Activated naive CD8-positive, alpha-beta T cell treated with anti-CD3 and anti-CD28 coated beads, Interleukin-2, amount 10 ng/mL, durations not matched to agents 7 days and 5 days (primary cell): ENCODE data around the gene SP4. TPM values are rescaled to one million over a fixed set of nuclear protein-coding genes. Genes with fewer than 3 reads are reported as not detected.
A peak's percentile ranks its signal among the peaks of the same experiment; 100 is the strongest.

ENCODE experiments used
- ATAC-seq: fragments of 150-1000 bp; cut with Tn5 transposase; one replicate; pipeline ENCODE4 v1.10.0; 2021; ENCODE audit warnings: low read depth, moderate library complexity
- POLR2A ChIA-PET: fragments of 350-600 bp; sonication (Branson Sonifier 250); formaldehyde crosslinking; loops from one replicate; lab custom pipeline; 2021; ENCODE audit warnings: antibody characterized with exemption; lab: Charles Lee
- DNase-seq: peaks from one replicate; pipeline ENCODE4 v3.0.0; 2021
- H3K27ac Mint-ChIP-seq: one replicate; pipeline ENCODE4 v1.8.0; 2022; ENCODE audit warnings: mild to moderate bottlenecking, mixed read lengths
- H3K27me3 Mint-ChIP-seq: one replicate; pipeline ENCODE4 v1.8.0; 2022; ENCODE audit warnings: mild to moderate bottlenecking, moderate library complexity, mixed read lengths
- H3K36me3 Mint-ChIP-seq: one replicate; pipeline ENCODE4 v1.8.0; 2021; ENCODE audit warnings: mild to moderate bottlenecking, mixed read lengths
- H3K4me1 Mint-ChIP-seq: one replicate; pipeline ENCODE4 v1.8.0; 2021; ENCODE audit warnings: mixed read lengths
- H3K4me3 Mint-ChIP-seq: one replicate; pipeline ENCODE4 v1.8.0; 2022; ENCODE audit warnings: mild to moderate bottlenecking, moderate library complexity, mixed read lengths
- H3K9me3 Mint-ChIP-seq: one replicate; pipeline ENCODE4 v1.8.0; 2021; ENCODE audit warnings: mixed read lengths
- total RNA-seq, 2 experiments: library from RNA; stranded (reverse); gene quantifications; one replicate each; pipeline ENCODE4 v1.2.3, GENCODE V29; 2021

The SP4 gene
- total RNA-seq, 2 experiments from 2014 or later: 39.6 to 42.4 TPM

DNA sequence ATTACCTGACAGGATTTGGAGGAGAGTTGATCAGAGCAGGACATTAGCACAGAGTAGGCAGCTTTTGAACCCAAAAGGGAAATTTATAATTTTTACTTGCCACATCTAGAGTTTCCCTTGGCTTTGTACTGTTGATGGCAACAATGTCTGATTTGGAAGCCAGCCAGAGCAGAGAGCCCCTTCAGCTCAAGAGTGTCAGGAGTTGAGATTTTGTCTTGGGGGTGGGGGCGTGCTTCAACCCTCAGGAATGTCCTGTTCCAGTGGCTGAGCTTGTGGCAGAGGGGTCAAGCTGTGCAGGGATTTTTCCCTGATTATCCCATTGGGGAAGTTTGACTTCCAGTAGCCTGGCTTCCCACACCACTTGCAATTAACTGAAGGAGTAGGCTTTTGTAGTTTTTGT, 27.0 kb downstream of the SP4 start:
- ATAC-seq: no peak
- peaks cover 11% of the 10 kb centered on the region for H3K4me1 Mint-ChIP-seq
- POLR2A ChIA-PET: no interaction called here
- peaks cover 83% of the 10 kb centered on the region for H3K36me3 Mint-ChIP-seq
- H3K27ac Mint-ChIP-seq: no peak overlapping the region
- no peak overlapping the region for H3K4me3 Mint-ChIP-seq
- H3K9me3 Mint-ChIP-seq: peaks cover 34% of the 10 kb centered on the region
- no peaks in the 10 kb centered on the region for H3K27me3 Mint-ChIP-seq
- DNase-seq: no peak

DNA sequence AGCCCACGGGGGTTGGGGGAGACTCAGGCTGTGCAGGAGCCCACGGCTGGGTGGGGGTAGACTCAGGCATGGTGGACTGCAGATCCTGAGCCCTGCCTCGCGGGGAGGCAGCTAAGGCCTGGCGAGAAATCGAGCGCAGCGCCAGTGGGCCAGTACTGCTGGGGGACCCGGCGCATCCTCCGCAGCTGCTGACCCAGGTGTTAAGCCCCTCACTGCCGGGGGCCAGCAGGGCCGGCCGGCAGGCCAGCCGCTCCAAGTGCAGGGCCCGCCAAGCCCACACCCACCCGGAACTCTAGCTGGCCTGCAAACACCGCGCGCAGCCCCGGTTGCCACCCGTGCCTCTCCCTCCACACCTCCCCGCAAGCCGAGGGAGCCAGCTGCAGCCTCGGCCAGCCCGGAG, 33.4 kb downstream of the SP4 start:
- H3K36me3 Mint-ChIP-seq: peaks cover 68% of the 10 kb centered on the region
- H3K27ac Mint-ChIP-seq: no peak overlapping the region
- H3K9me3 Mint-ChIP-seq: peaks cover 10% of the 10 kb centered on the region
- ATAC-seq (no peak), DNase-seq (no peak)
- H3K4me3 Mint-ChIP-seq: no peak overlapping the region
- POLR2A ChIA-PET: no interaction called here
- H3K27me3 Mint-ChIP-seq: no peaks in the 10 kb centered on the region
- peaks cover 14% of the 10 kb centered on the region for H3K4me1 Mint-ChIP-seq

DNA sequence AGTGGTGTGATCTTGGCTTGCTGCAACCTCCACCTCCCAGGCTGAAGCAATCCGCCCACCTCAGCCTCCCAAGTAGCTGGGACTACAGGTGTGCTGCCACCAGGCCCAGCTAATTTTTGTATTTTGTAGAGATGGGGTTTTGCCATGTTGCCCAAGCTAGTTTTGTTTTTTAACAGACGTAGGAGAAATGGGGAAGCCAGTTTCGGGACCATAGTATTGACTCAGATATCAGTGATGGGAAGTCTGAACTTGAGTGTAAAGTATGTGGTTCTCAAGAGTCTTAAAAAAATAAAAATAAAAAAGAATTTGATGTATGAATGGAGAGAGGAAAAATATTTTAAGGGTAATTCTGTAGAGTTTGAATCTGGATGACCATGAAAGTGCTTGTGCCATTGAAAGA, 34.2 kb downstream of the SP4 start:
- Mint-ChIP-seq H3K27me3 (no peaks in the 10 kb centered on the region), H3K9me3 (peaks cover 10% of the 10 kb centered on the region), H3K4me3 (no peak overlapping the region), H3K36me3 (peaks cover 70% of the 10 kb centered on the region), H3K4me1 (peaks cover 14% of the 10 kb centered on the region), H3K27ac (peak overlapping the region; percentile 74)
- no peak for ATAC-seq
- no peak for DNase-seq
- POLR2A ChIA-PET: no interaction called here

DNA sequence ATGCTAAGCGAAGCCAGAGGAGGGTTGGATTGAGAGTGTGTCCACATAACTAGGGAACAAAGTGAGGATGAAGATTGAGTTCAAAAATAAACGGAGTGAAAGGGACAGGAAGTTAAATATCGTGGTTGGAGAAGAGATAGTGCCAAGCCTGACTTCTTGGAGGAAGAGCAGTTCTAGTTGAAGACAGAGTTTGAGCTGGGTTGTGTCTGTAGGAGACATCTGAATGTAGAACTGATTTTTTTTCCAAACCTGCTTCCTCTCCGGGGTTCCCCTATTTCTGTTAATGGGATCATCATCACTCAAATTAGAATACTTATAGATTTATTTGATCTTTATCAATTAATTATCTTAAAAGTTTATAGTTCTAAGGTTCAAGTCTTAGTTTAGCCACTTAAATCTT, 35.6 kb downstream of the SP4 start:
- no peak for ATAC-seq

DNA sequence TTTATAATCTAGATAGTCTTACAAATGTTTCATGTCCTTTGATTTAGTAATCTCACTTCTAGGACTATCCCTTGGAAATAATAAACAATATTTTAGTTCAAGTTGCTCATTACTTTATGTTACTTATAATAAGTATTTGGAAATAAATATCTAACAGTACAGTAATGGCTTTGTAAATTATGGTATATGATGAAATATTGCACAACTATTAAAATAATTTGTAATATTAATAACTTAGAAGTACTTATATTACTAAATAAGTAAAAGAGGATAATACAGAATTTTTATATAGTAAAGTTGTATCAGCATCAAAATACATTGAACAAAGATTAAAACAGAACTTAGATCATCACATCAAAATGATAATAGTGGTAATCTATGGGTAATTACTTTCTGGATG, 41.1 kb downstream of the SP4 start:
- no peak overlapping the region for H3K4me3 Mint-ChIP-seq
- no peak for DNase-seq
- H3K4me1 Mint-ChIP-seq: peaks cover 4% of the 10 kb centered on the region
- H3K36me3 Mint-ChIP-seq: peaks cover 58% of the 10 kb centered on the region
- peaks cover 3% of the 10 kb centered on the region for H3K9me3 Mint-ChIP-seq
- POLR2A ChIA-PET: no interaction called here
- ATAC-seq: no peak
- no peaks in the 10 kb centered on the region for H3K27me3 Mint-ChIP-seq
- no peak overlapping the region for H3K27ac Mint-ChIP-seq

More for the DNA sequence above, 35.6 kb downstream of the SP4 start:
- no peak for DNase-seq
- peak overlapping the region; percentile 69 for H3K27ac Mint-ChIP-seq
- no peak overlapping the region for H3K4me3 Mint-ChIP-seq
- peaks cover 10% of the 10 kb centered on the region for H3K9me3 Mint-ChIP-seq
- H3K27me3 Mint-ChIP-seq: no peaks in the 10 kb centered on the region
- H3K4me1 Mint-ChIP-seq: peaks cover 16% of the 10 kb centered on the region
- POLR2A ChIA-PET: no interaction called here
- H3K36me3 Mint-ChIP-seq: peaks cover 70% of the 10 kb centered on the region

DNA sequence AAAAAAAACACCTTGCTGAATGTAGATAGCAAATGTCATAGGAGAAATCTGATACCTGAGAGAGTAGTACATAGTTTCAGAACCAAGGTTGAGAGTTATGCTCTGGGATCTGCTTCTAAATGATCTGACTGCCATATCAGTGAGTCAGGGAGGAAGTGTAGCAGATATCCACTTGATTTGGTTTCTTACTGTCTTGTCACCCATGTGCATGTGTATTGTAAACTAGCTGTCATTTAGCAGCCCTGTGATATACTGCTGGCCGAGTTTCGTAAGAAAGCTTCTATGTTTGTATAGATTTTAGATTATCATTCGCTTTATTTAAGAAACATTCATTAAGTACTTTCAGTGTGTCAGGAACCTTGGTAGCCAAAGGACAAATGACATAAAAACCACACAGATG, 42.0 kb downstream of the SP4 start:
- Mint-ChIP-seq H3K27ac (no peak overlapping the region), H3K4me3 (no peak overlapping the region), H3K9me3 (peaks cover 3% of the 10 kb centered on the region), H3K27me3 (no peaks in the 10 kb centered on the region), H3K4me1 (peaks cover 4% of the 10 kb centered on the region), H3K36me3 (peaks cover 57% of the 10 kb centered on the region)
- ATAC-seq: no peak
- POLR2A ChIA-PET: no interaction called here
- DNase-seq: no peak

DNA sequence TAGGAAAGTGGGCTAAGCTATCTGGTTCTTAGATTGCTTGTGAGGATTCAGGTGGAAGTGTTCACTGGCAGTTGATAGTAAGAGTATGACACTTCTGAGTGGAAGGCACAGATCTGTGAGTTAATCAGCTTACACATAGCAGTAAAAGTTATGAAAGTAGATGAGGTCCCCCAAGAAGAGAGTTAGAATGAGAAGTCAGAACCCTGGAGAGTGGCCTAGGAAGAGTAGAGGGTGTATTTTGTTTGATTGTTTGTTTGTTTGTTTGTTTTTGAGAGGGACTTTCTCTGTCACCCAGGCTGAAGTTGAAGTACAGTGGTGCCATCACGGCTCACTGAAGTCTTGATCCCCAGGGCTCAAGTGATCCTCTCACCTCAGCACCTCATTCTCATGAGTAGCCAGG, 44.1 kb downstream of the SP4 start:
- no peaks in the 10 kb centered on the region for H3K27me3 Mint-ChIP-seq
- H3K4me3 Mint-ChIP-seq: no peak overlapping the region
- DNase-seq (no peak), ATAC-seq (no peak)
- POLR2A ChIA-PET: no interaction called here
- H3K27ac Mint-ChIP-seq: no peak overlapping the region
- peaks cover 3% of the 10 kb centered on the region for H3K9me3 Mint-ChIP-seq
- H3K4me1 Mint-ChIP-seq: peaks cover 4% of the 10 kb centered on the region
- peaks cover 44% of the 10 kb centered on the region for H3K36me3 Mint-ChIP-seq

DNA sequence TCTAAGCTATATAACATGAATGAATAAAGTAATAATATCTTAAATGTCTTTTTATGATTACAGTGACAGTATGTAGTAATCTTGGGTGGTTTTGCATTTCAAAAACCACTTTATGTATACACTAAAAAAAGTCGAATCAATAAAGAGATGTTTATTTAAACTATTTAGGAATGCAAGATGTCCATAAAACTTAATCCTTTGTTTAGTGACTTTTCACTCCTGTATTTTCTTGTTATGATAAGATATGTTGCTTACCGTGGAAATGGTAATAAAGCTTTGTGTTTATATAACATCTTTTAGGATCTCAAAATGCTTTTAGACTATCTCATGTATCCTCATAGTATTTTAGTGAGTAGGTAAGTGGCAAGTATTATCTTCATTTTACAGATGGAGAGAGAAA, 48.5 kb downstream of the SP4 start:
- no peak overlapping the region for H3K27ac Mint-ChIP-seq
- POLR2A ChIA-PET: no interaction called here
- peaks cover 3% of the 10 kb centered on the region for H3K9me3 Mint-ChIP-seq
- H3K4me1 Mint-ChIP-seq: peaks cover 6% of the 10 kb centered on the region
- DNase-seq: no peak
- no peaks in the 10 kb centered on the region for H3K27me3 Mint-ChIP-seq
- ATAC-seq: no peak
- peaks cover 62% of the 10 kb centered on the region for H3K36me3 Mint-ChIP-seq
- H3K4me3 Mint-ChIP-seq: no peak overlapping the region

DNA sequence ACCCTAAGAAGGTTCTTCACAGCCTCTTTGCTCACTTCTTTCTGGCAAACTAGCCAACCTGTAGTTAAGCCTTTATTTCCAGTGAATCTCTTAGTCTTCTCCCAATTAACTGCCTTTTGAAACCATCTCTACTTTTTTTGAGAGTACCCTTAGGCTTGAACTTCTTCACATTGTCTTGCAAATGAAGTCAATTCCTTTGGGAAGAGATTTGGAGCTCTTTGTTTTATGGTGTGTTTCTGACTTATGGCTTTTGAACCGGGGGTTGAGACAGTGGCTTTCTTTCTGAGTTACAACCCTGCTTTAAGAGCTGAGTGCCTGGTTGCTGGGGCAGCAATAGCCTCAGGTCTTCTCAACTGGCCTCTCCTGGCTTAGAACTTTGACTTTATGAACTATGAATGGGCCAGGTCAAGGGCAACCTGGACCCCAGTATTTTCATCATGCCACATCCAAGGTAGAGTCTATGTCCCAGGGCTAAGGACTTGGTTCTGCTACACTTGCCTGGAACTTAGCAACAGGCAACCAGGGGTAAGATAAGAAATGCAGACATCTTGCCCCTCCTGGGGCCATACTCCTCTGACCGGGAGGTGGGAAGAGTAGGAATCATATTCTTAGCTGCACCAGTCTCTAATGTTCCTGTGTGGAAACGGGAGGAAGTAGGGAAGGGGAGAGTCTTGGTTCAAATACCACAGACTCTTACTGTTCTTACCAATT, 53.0 kb downstream of the SP4 start:
- no peak overlapping the region for H3K27ac Mint-ChIP-seq
- peaks cover 4% of the 10 kb centered on the region for H3K4me1 Mint-ChIP-seq
- no peak for ATAC-seq
- no peak overlapping the region for H3K4me3 Mint-ChIP-seq
- POLR2A ChIA-PET: no interaction called here
- peaks cover 1% of the 10 kb centered on the region for H3K9me3 Mint-ChIP-seq
- H3K27me3 Mint-ChIP-seq: no peaks in the 10 kb centered on the region
- peaks cover 65% of the 10 kb centered on the region for H3K36me3 Mint-ChIP-seq
- no peak for DNase-seq

DNA sequence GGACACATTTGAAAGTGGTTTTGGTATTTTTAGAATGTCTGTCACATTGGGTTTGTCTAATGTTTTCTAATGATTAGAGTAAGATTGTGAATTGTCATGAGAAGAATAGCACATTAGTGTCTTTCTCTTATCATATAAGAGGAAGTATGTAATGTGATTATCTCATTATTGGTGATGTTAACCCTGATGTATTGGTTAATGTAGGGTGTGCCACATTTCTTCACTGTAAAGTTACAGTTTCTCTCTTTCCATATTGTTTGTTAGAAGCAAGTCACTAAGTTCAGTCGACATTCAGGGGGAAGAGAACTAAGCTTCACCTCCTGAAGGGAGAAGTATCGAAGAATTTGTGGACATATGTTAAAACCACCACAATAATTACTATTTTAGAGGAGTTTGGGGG, 58.6 kb downstream of the SP4 start:
- no peak overlapping the region for H3K4me3 Mint-ChIP-seq
- no peak overlapping the region for H3K27ac Mint-ChIP-seq
- DNase-seq (no peak), ATAC-seq (no peak)
- H3K4me1 Mint-ChIP-seq: peaks cover 9% of the 10 kb centered on the region
- H3K36me3 Mint-ChIP-seq: peaks cover 69% of the 10 kb centered on the region
- POLR2A ChIA-PET: no interaction called here
- peaks cover 11% of the 10 kb centered on the region for H3K9me3 Mint-ChIP-seq
- H3K27me3 Mint-ChIP-seq: no peaks in the 10 kb centered on the region

DNA sequence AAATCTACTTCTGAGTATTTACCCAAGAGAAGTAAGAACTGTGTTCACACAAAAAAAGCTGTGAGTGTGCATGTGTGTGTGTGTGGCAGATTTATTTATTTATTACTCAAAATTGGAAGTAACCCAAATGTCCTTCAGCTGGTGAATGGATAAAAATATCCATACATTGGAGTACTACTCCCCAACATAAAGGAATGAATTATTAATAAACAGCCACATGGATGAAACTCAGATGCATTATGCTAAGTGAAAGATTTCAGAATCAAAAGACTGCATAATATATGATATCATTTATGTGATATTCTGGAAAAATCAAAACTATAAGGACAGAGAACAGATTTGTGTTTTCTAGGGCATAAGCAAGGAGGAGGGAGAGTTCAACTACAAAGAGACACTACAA, 67.8 kb downstream of the SP4 start:
- Mint-ChIP-seq H3K9me3 (peaks cover 39% of the 10 kb centered on the region), H3K27ac (no peak overlapping the region), H3K4me1 (peaks cover 1% of the 10 kb centered on the region), H3K27me3 (no peaks in the 10 kb centered on the region), H3K36me3 (peaks cover 66% of the 10 kb centered on the region), H3K4me3 (no peak overlapping the region)
- no peak for DNase-seq
- POLR2A ChIA-PET: no interaction called here
- no peak for ATAC-seq

DNA sequence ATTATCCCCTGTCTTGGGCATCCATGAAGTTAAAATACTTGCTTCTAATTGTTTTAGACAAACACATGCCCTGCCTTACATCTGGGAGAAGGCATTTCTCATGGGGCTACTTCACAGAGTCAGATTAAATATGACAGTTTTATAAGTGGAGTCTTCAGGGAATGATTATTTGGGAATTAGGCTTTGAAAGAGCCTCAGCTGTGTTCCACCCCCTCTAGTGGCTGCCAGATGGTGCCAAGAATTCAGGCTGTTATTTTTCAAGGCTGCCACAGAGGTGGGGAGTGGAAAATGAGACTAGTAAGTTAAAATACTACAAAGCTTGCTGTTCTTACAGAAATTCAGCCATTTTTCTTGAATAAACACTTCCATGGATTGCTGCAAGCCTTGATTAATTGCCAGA, 69.2 kb downstream of the SP4 start:
- Mint-ChIP-seq H3K9me3 (peaks cover 35% of the 10 kb centered on the region), H3K4me1 (peaks cover 2% of the 10 kb centered on the region), H3K27me3 (no peaks in the 10 kb centered on the region), H3K27ac (no peak overlapping the region), H3K36me3 (peaks cover 68% of the 10 kb centered on the region), H3K4me3 (no peak overlapping the region)
- POLR2A ChIA-PET: no interaction called here
- ATAC-seq: no peak
- DNase-seq: no peak

DNA sequence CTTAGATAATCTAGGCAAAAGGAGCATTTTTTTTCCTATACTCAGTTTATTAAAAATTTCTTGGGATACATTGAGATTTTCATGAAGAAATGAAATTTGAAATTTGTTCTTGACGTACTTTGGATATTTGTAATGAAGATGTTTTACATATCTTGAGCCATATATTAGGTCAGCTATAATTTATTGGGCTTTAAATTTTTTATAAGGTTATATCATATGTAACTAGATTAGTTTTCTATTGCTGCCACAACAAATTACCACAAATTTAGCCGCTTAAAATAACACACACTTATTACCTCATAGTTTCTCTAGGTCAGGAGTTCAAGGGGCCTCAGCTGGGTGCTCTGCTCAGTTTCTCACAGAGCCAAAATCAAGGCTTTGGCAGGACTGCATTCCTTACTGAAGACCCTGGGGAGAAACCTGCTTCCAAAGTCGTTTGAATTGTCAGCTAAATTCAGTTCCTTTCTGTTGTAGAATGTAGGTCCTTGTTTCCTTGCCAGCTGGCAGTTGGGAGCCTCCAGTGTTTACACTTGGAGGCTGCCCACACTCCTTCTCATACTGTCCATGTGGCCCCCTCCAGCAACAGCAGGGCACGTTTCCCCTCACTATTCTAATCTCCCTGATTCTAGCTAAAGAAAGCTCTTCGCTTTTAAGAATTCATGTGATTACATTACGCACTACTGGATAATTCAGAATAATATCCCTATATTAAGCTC, 72.4 kb downstream of the SP4 start:
- Mint-ChIP-seq H3K4me1 (peaks cover 8% of the 10 kb centered on the region), H3K27ac (no peak overlapping the region), H3K4me3 (no peak overlapping the region), H3K27me3 (no peaks in the 10 kb centered on the region), H3K9me3 (peaks cover 22% of the 10 kb centered on the region), H3K36me3 (peaks cover 74% of the 10 kb centered on the region)
- DNase-seq (no peak), ATAC-seq (no peak)
- POLR2A ChIA-PET: no interaction called here

DNA sequence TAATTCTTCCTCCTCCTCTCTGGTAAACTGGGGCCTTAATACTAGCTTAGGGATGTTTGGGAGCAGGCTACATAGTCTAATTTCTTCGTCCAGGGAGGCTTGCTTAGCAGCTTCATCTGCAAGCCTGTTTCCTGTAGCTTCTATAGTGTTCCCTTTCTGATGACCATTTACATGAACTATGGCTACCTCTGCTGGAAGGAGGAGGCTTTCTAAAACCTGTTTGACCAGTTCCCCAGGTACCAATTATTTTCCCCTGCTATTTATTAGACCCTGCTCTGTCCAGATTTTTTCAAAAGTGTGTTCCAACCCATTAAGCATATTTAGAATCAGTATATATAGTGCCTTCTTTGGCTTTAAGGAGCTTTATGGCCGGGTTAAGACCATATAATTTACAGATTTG, 76.1 kb downstream of the SP4 start:
- peaks cover 23% of the 10 kb centered on the region for H3K9me3 Mint-ChIP-seq
- H3K27ac Mint-ChIP-seq: no peak overlapping the region
- no peak for DNase-seq
- peaks cover 86% of the 10 kb centered on the region for H3K36me3 Mint-ChIP-seq
- H3K4me3 Mint-ChIP-seq: no peak overlapping the region
- no peaks in the 10 kb centered on the region for H3K27me3 Mint-ChIP-seq
- no peak for ATAC-seq
- peaks cover 8% of the 10 kb centered on the region for H3K4me1 Mint-ChIP-seq
- POLR2A ChIA-PET: no interaction called here
